Gastrocnemius medialis (tissue), 4 donors: ENCODE measurements around the gene ZBED4. TPM values are rescaled to one million over a fixed set of nuclear protein-coding genes. Genes with fewer than 3 reads are reported as not detected.

Experiments
- ATAC-seq, 2 donors: fragments of 150-250 bp; one replicate each; pipeline ENCODE4 v1.9.1; 2016
- DNase-seq, 2 donors: peaks; one replicate each; pipeline ENCODE4 v3.0.0-alpha.2; 2019
- H3K27ac ChIP-seq, 4 donors: fragments of 200-600 bp; sonication (generic); 1 replicate in 1 of 4; 2 replicates in 3 of 4; pipeline ENCODE4 v1.5.1; 2016 to 2018; ENCODE audit warnings: mild to moderate bottlenecking in 2 of 4, moderate library complexity in 1 of 4
- H3K27me3 ChIP-seq, 3 donors: fragments of 200-600 bp; sonication (generic) in 2 of 3; 1 replicate in 1 of 3; 2 replicates in 2 of 3; pipeline versions ENCODE4 v1.5.1 to v1.6.0; 2016 to 2019; ENCODE audit warnings: mild to moderate bottlenecking in 1 of 3, moderate library complexity in 1 of 3
- H3K36me3 ChIP-seq, 2 donors: fragments of 200-600 bp; sonication (generic) in 1 of 2; one replicate each; pipeline ENCODE4 v1.5.1; 2017 to 2018
- H3K4me1 ChIP-seq, 2 donors: fragments of 200-600 bp; sonication (generic) in 1 of 2; one replicate each; pipeline ENCODE4 v1.5.1; 2016 to 2017; ENCODE audit warnings: mild to moderate bottlenecking in 2 of 2
- H3K4me3 ChIP-seq, 4 donors: fragments of 200-600 bp; sonication (generic) in 3 of 4; 1 replicate in 1 of 4; 2 replicates in 3 of 4; pipeline ENCODE4 v1.5.1; 2016 to 2019; ENCODE audit warnings: mild to moderate bottlenecking in 2 of 4
- H3K9me3 ChIP-seq, 3 donors: fragments of 200-600 bp; sonication (generic) in 2 of 3; 1 replicate in 1 of 3; 2 replicates in 2 of 3; pipeline ENCODE4 v1.5.1; 2016 to 2019
- CTCF ChIP-seq, 5 experiments: fragments of 450-650 bp in 3 of 5; fragments of 200-600 bp in 2 of 5; sonication (generic) in 2 of 5; IDR thresholded peaks in 4 of 5; conservative IDR thresholded peaks in 1 of 5; 1 replicate in 4 of 5; 2 replicates in 1 of 5; pipeline ENCODE4 v1.5.1; 2016 to 2019; ENCODE audit warnings: antibody characterized with exemption in 5 of 5, mild to moderate bottlenecking in 3 of 5, moderate library complexity in 3 of 5
- POLR2A ChIP-seq, 2 donors: fragments of 450-650 bp; IDR thresholded peaks; one replicate each; pipeline ENCODE4 v1.6.1; 2017; ENCODE audit warnings: antibody characterized with exemption in 2 of 2, mild to moderate bottlenecking in 2 of 2, moderate library complexity in 2 of 2
- in situ Hi-C, 4 donors: fragments of 200-750 bp; cut with MboI; loops; one replicate each; pipeline versions ENCODE4 v1.15.0 to v1.8.0; 2017; ENCODE audit warnings: low sequenced_read_pairs in 4 of 4
- intact Hi-C: fragments of 100-400 bp; cut with DNase I; formaldehyde crosslinking; loops from one replicate; pipeline ENCODE4 v1.15.1; 2023; ENCODE audit warnings: low total_unique reads
- total RNA-seq, 4 donors: library from RNA; depleted of rRNA; stranded (reverse); fragments of >200 nt; gene quantifications; one replicate each; pipeline versions ENCODE4 v1.1.0 to v1.2.3, GENCODE V29; 2016

Gene ZBED4
- total RNA-seq, 4 donors from 2014 or later, result 6.7 to 8.4 (median 7.5) TPM

GRCh38 chr22:49869086-49869830 is 15.6 kb downstream of the ZBED4 start:
- Histone ChIP-seq H3K4me1 (no peaks in the 10 kb centered on the region), H3K27me3 (no peaks in the 10 kb centered on the region), H3K9me3 (peaks cover 0 to 23% (median 5%) of the 10 kb centered on the region in 3 donors), H3K4me3 (no peak overlapping the region), H3K36me3 (peaks cover 0 to 5% of the 10 kb centered on the region in 2 donors), H3K27ac (no peak overlapping the region)
- TF ChIP-seq CTCF (IDR thresholded peaks at IDR 0.05 in 4 of 5, conservative IDR thresholded peaks at IDR 0.05 in 1 of 5), result no peak
- TF ChIP-seq POLR2A (IDR thresholded peaks at IDR 0.05), result no peak
- intact Hi-C loops, result no loop called here
- DNase-seq (no peak), ATAC-seq (no peak)
- in situ Hi-C loops, result no loop called here

GRCh38 chr22:49869845-49870712 is 16.4 kb downstream of the ZBED4 start:
- H3K4me3 ChIP-seq, result no peak overlapping the region
- H3K27me3 ChIP-seq, result no peaks in the 10 kb centered on the region
- in situ Hi-C loops, result no loop called here
- peaks cover 0 to 22% (median 5%) of the 10 kb centered on the region in 3 donors for H3K9me3 ChIP-seq
- intact Hi-C loops, result no loop called here
- DNase-seq (no peak), ATAC-seq (no peak)
- H3K36me3 ChIP-seq, result peaks cover 0 to 2% of the 10 kb centered on the region in 2 donors
- TF ChIP-seq CTCF (IDR thresholded peaks at IDR 0.05 in 4 of 5, conservative IDR thresholded peaks at IDR 0.05 in 1 of 5), result no peak
- H3K4me1 ChIP-seq, result no peaks in the 10 kb centered on the region
- no peak overlapping the region for H3K27ac ChIP-seq

- Histone ChIP-seq H3K27ac (no peak overlapping the region), H3K27me3 (no peaks in the 10 kb centered on the region), H3K36me3 (no peaks in the 10 kb centered on the region), H3K4me1 (no peaks in the 10 kb centered on the region), H3K9me3 (peaks cover 0 to 8% (median 2%) of the 10 kb centered on the region in 3 donors), H3K4me3 (no peak overlapping the region)
- in situ Hi-C loops (no loop called here), intact Hi-C loops (no loop called here)
- no peak for DNase-seq
- no peak for TF ChIP-seq POLR2A (IDR thresholded peaks at IDR 0.05)
- TF ChIP-seq CTCF (IDR thresholded peaks at IDR 0.05 in 4 of 5, conservative IDR thresholded peaks at IDR 0.05 in 1 of 5), result no peak
- ATAC-seq, result no peak
These were observed 17.8 kb downstream of the ZBED4 start for GRCh38 chr22:49871482-49871881.

GRCh38 chr22:49872347-49872746 is 18.7 kb downstream of the ZBED4 start:
- no peak for ATAC-seq
- Histone ChIP-seq H3K36me3 (no peaks in the 10 kb centered on the region), H3K27ac (no peak overlapping the region), H3K9me3 (no peaks in the 10 kb centered on the region), H3K4me1 (no peaks in the 10 kb centered on the region), H3K4me3 (no peak overlapping the region), H3K27me3 (no peaks in the 10 kb centered on the region)
- no peak for TF ChIP-seq CTCF (IDR thresholded peaks at IDR 0.05 in 4 of 5, conservative IDR thresholded peaks at IDR 0.05 in 1 of 5)
- no peak for TF ChIP-seq POLR2A (IDR thresholded peaks at IDR 0.05)
- no peak for DNase-seq
- intact Hi-C loops, result no loop called here
- in situ Hi-C loops, result no loop called here
